ENCODE data around the gene IER5. TPM values are rescaled to one million over a fixed set of nuclear protein-coding genes. Genes with fewer than 3 reads are reported as not detected.

The IER5 gene
- total and polyA plus RNA-seq, 2 donors from 2014 or later = 3.9 to 11.0 TPM

- Histone ChIP-seq H3K9ac (ENCODE audit: low read length in 3 of 3) (no peak overlapping the region), H3K36me3 (ENCODE audit: control insufficient read depth in 2 of 3, insufficient read depth in 3 of 3, low read length in 3 of 3) (no peaks in the 10 kb centered on the region), H3K27ac (ENCODE audit: low read depth in 2 of 2, low read length in 2 of 2) (peak overlapping the region in 1 of 2 donors; percentile 63), H3K9me3 (ENCODE audit: control insufficient read depth in 2 of 3, insufficient read depth in 1 of 3, low read length in 3 of 3) (no peaks in the 10 kb centered on the region), H3K4me1 (ENCODE audit: control insufficient read depth in 2 of 3, insufficient read depth in 2 of 3, low read depth in 1 of 3, low read length in 3 of 3) (peaks cover 0 to 15% (median 14%) of the 10 kb centered on the region in 3 donors), H3K4me3 (ENCODE audit: low read length in 3 of 3) (no peak overlapping the region), H3K27me3 (ENCODE audit: control insufficient read depth, insufficient read depth, low read length) (no peaks in the 10 kb centered on the region)
- DNase-seq (no peak), FAIRE-seq (no peak)
- intact Hi-C loops (cut with DNase I) = no loop called here
- TF ChIP-seq, protein P1, sequence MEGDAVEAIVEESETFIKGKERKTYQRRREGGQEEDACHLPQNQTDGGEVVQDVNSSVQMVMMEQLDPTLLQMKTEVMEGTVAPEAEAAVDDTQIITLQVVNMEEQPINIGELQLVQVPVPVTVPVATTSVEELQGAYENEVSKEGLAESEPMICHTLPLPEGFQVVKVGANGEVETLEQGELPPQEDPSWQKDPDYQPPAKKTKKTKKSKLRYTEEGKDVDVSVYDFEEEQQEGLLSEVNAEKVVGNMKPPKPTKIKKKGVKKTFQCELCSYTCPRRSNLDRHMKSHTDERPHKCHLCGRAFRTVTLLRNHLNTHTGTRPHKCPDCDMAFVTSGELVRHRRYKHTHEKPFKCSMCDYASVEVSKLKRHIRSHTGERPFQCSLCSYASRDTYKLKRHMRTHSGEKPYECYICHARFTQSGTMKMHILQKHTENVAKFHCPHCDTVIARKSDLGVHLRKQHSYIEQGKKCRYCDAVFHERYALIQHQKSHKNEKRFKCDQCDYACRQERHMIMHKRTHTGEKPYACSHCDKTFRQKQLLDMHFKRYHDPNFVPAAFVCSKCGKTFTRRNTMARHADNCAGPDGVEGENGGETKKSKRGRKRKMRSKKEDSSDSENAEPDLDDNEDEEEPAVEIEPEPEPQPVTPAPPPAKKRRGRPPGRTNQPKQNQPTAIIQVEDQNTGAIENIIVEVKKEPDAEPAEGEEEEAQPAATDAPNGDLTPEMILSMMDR (IDR thresholded peaks at IDR 0.05; ENCODE audit: borderline replicate concordance, extremely low read depth, insufficient read depth) = no peak
Observed at GRCh38 chr1:181135437-181135731, 46.9 kb downstream of the IER5 start.

DNA sequence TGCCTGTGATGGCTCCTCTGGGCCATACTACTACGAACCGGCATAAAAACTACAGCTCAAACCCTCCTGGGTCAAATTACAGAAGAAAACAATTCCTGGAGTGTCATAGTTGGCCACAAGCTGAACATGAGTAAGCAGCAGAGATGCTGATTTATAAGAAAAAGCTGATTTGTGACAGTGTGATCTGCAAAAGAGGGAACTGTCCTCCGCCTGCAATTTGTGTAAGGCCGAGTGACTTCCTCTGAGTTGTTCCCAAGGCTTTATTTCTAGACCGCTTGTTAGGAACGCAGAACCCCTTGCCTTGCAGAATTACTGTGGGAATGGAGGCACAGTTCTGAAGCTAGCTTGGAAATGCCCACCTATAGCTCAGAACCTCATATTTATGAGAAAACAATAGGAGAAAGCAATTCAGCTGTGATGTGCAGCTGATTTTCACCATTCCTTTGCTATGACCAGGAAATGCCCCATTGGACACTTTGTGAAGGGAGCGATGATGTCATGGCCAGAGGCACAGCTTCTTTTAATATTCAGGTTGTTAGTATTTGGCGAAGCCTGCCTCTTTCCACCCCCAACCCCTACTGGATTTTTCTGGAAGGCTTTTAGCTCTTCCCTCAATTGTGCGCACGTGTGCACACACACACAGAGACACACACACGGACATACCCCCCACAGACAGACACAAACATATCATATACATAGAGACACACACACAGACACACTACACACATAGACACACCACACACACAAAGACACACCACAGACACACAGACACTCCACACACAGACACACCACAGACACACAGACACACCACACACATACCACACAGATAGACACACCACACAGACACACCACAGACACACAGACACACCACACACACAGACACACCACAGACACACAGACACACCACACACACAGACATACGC lies 47.6 kb downstream of the IER5 start:
- TF ChIP-seq, protein P1 (IDR thresholded peaks at IDR 0.05; ENCODE audit: borderline replicate concordance, extremely low read depth, insufficient read depth) = no peak
- intact Hi-C loops (cut with DNase I) = no loop called here
- H3K27ac ChIP-seq (ENCODE audit: low read depth in 2 of 2, low read length in 2 of 2) = no peak overlapping the region
- H3K4me3 ChIP-seq (ENCODE audit: low read length in 3 of 3) = no peak overlapping the region
- no peaks in the 10 kb centered on the region for H3K9me3 ChIP-seq (ENCODE audit: control insufficient read depth in 2 of 3, insufficient read depth in 1 of 3, low read length in 3 of 3)
- FAIRE-seq (no peak), DNase-seq (no peak)
- no peak overlapping the region for H3K9ac ChIP-seq (ENCODE audit: low read length in 3 of 3)
- no peaks in the 10 kb centered on the region for H3K27me3 ChIP-seq (ENCODE audit: control insufficient read depth, insufficient read depth, low read length)
- no peaks in the 10 kb centered on the region for H3K36me3 ChIP-seq (ENCODE audit: control insufficient read depth in 2 of 3, insufficient read depth in 3 of 3, low read length in 3 of 3)
- H3K4me1 ChIP-seq (ENCODE audit: control insufficient read depth in 2 of 3, insufficient read depth in 2 of 3, low read depth in 1 of 3, low read length in 3 of 3) = peaks cover 0 to 15% (median 14%) of the 10 kb centered on the region in 3 donors

- no peak overlapping the region for H3K9ac ChIP-seq (ENCODE audit: low read length in 3 of 3)
- no peaks in the 10 kb centered on the region for H3K9me3 ChIP-seq (ENCODE audit: control insufficient read depth in 2 of 3, insufficient read depth in 1 of 3, low read length in 3 of 3)
- intact Hi-C loops (cut with DNase I) = no loop called here
Observed at GRCh38 chr1:181136738-181137122, 48.2 kb downstream of the IER5 start.

More at GRCh38 chr1:181136738-181137122, 48.2 kb downstream of the IER5 start:
- Histone ChIP-seq H3K4me1 (ENCODE audit: control insufficient read depth in 2 of 3, insufficient read depth in 2 of 3, low read depth in 1 of 3, low read length in 3 of 3) (peaks cover 0 to 15% (median 14%) of the 10 kb centered on the region in 3 donors), H3K27me3 (ENCODE audit: control insufficient read depth, insufficient read depth, low read length) (no peaks in the 10 kb centered on the region), H3K27ac (ENCODE audit: low read depth in 2 of 2, low read length in 2 of 2) (no peak overlapping the region), H3K36me3 (ENCODE audit: control insufficient read depth in 2 of 3, insufficient read depth in 3 of 3, low read length in 3 of 3) (no peaks in the 10 kb centered on the region), H3K4me3 (ENCODE audit: low read length in 3 of 3) (no peak overlapping the region)
- DNase-seq = no peak
- TF ChIP-seq, protein P1 (IDR thresholded peaks at IDR 0.05; ENCODE audit: borderline replicate concordance, extremely low read depth, insufficient read depth) = no peak
- FAIRE-seq = no peak

Data from kidney (tissue), 14 donors.